G401 (cell line): ENCODE data around the gene ARHGEF2. TPM values are rescaled to one million over a fixed set of nuclear protein-coding genes. Genes with fewer than 3 reads are reported as not detected.
A peak's percentile ranks its signal among the peaks of the same experiment; 100 is the strongest.

Source experiments
- DNase-seq: peaks from one replicate; pipeline ENCODE4 v3.0.0-alpha.2; 2015; ENCODE audit warnings: low spot score
- in situ Hi-C: cut with HindIII; loops from 2 replicates; pipeline ENCODE4 v1.10.0; 2016; ENCODE audit warnings: low sequenced_read_pairs, mixed read lengths
- total RNA-seq: library from RNA; depleted of rRNA; stranded (reverse); fragments of >200 nt; shearing (Covaris generic); gene quantifications from 2 replicates; pipeline ENCODE4 v1.2.3, GENCODE V29; 2014

Gene ARHGEF2
- total RNA-seq, 1 experiment from 2014 or later = 20.3 TPM

DNA sequence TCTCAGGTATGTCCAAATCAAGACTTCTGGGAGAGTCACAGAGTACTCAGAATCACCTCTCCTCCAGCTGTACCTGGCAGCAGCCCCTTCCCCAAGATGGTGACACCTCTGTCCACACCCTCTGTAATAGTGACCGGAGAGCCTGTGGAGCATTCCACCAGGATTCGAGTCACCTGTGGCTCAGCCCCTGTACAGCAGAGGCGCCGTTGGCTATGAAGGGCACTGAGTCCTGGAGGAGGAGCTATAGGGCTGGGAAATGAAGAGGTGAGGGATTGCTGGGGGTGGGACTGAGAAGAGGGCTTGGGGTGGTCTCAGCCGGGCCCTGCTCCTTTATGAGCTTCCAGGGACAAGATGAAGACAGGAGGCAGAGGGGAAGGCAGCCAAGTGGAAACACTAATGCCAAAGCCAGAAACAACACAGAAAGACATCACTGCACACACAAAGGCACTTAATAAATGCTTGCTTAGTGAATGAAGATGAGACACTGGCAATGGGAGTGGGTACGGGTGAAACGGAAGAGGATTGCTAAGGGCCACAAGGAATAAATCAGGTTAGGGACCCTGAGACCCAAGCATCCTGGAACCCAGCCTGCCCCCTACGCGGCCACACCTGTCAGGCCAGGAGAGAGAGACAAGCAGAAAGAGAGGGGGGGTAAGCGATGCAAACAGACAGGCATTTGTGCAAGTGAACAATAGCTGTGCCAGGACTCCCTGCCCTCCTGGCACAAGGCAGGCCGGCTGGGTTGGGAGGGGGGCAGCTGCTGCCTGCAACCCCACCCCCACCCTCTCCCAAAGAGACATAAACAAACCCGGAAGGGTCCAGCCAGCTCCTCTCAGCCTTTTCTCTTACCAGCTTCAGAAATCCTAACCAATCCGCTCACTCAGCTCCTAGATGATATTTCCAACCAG is 3.9 kb downstream of the ARHGEF2 start:
- peak; percentile 98 for DNase-seq
- in situ Hi-C loops = no loop called here

DNA sequence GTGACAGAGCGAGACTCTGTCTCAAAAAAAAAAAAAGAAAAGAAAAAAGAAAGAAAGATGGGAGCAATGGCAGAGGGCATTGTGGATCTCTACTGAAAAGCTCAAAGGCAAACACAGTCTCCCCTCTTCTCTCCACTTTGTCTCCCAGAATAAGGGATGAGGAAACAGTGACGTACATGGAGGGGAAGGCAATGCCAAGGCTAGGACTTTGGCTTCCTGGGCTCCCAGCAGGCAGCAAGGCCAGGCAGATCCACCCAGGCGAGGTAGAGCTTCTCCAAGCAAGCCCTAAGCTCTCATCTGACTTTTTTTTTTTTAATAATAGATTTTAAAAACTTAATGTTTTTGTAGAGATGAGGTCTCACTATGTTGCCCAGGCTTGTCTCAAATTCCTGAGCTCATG is 4.6 kb downstream of the ARHGEF2 start:
- DNase-seq = peak; percentile 87
- in situ Hi-C loops = no loop called here

DNA sequence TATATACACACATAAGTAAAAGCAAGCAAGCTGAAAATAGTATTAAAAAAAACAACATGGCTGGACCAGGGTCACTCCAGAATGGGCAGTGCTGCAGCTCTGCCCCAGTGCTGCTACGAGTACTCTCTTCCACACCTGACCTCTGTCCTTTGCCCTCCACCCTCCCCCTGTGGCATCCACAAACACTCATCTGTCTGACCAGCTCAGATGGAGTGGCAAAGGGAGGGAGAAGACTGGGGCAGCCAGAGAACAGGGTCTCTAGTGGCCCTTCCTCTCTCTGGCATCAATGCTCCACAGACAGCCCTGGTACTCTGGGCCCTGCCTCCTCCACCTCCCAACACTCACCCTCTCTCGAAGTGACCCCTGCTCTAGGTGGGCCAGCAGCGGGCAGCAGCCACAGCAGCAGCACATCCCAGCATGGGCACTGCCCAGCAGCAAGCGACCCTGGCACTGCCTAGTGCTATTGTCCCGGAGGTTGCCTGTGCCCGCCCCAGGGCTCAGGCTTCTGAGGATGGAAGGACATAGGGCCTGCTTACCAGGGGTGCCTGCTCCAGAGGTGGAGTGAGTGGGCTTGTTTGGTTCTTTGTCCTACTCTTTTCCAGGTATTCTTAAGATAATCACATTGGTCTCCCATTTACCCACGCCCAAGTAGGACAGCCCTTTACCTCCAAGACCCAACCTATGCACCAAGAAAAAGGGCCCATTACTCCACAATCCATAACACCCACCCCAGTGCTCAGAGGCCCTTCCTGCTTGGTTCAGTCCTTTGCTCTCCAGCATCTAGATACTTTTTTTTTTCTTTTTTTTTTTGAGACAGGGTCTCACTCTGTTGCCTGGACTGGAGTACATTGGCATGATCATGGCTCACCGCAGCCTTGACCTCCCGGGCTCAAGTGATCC is 6.2 kb downstream of the ARHGEF2 start:
- no peak for DNase-seq
- in situ Hi-C loops = no loop called here

- peak; percentile 83 for DNase-seq
- in situ Hi-C loops = no loop called here
These were observed 7.7 kb downstream of the ARHGEF2 start for GRCh38 chr1:155970531-155971167.

- in situ Hi-C loops = loop anchor here (5.0 kb wide), 1 partner anchor 43 kb away; no protein-coding TSS in a partner anchor
- DNase-seq = no peak
These were observed 9.0 kb downstream of the ARHGEF2 start for GRCh38 chr1:155969377-155969791.

GRCh38 chr1:155968670-155969069 is 9.7 kb downstream of the ARHGEF2 start:
- DNase-seq = no peak
- in situ Hi-C loops = loop anchor here (5.0 kb wide), 1 partner anchor 44 kb away; no protein-coding TSS in a partner anchor

- in situ Hi-C loops = loop anchor here (5.0 kb wide), 1 partner anchor 44 kb away; no protein-coding TSS in a partner anchor
- no peak for DNase-seq
These were observed 10.3 kb downstream of the ARHGEF2 start for GRCh38 chr1:155968051-155968400.

GRCh38 chr1:155967341-155968050 is 10.9 kb downstream of the ARHGEF2 start:
- peak; percentile 62 for DNase-seq
- in situ Hi-C loops = loop anchor here (5.0 kb wide), 1 partner anchor 45 kb away; no protein-coding TSS in a partner anchor

- no peak for DNase-seq
- in situ Hi-C loops = loop anchor here (5.0 kb wide), 1 partner anchor 46 kb away; no protein-coding TSS in a partner anchor
These were observed 11.6 kb downstream of the ARHGEF2 start for GRCh38 chr1:155966750-155967149.

- no peak for DNase-seq
- in situ Hi-C loops = loop anchor here (5.0 kb wide), 1 partner anchor 46 kb away; no protein-coding TSS in a partner anchor
These were observed 12.2 kb downstream of the ARHGEF2 start for GRCh38 chr1:155966135-155966534.

- DNase-seq = no peak
- in situ Hi-C loops = no loop called here
These were observed 14.2 kb downstream of the ARHGEF2 start for GRCh38 chr1:155964193-155964592.

DNA sequence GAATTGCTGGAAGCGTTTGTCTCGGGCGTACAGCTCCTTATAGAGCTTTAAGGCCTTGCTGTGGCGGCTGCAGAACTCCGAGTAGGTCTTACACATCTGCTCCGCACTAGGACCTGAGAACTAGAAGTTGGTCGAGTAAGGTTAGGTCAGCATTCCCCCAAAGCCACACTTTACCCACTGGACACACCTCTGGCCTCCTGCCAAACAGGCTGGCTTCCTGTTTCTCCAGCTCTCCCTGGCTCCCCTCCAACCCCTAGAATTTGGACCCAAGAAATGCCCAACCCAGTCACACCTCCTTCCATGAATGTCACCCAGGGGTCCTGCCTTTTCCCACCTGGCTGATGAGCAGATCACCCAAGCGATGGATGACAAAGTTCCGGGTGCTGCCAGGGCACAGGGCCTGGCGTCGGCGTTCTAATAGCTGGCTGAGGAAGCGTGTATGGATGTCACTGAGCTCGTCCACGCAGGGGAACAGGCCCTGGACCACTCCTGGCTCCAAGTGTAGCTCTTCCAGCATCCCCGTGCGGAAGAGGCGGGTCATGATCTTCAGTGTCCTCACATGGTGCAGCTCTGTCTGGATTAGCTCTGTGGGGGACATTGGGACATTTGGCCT is 15.6 kb downstream of the ARHGEF2 start:
- in situ Hi-C loops = no loop called here
- no peak for DNase-seq

DNA sequence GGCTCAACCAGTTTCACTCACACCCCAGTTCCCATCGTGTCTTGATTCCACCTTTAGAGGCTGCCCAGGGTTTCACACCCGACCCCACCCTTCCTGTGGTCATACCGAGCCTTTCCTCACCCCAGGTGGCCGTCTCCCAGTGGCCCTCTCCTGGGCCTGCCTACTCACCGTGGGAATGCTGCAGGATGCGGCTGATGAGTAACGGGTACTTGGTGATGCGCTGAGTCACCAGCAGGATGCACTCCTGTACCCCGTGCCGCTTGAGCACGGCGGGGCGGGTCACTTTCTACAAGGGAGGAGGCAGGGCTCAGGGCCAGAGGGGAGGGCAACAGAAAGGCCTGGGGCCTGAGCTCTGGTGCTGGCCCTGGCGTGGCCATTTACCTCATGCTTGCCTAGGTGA is 16.4 kb downstream of the ARHGEF2 start:
- peak; percentile 84 for DNase-seq
- in situ Hi-C loops = no loop called here

GRCh38 chr1:155960081-155960745 is 18.1 kb downstream of the ARHGEF2 start:
- no peak for DNase-seq
- in situ Hi-C loops = no loop called here

- in situ Hi-C loops = no loop called here
These were observed 20.9 kb downstream of the ARHGEF2 start for GRCh38 chr1:155957411-155957915.

DNA sequence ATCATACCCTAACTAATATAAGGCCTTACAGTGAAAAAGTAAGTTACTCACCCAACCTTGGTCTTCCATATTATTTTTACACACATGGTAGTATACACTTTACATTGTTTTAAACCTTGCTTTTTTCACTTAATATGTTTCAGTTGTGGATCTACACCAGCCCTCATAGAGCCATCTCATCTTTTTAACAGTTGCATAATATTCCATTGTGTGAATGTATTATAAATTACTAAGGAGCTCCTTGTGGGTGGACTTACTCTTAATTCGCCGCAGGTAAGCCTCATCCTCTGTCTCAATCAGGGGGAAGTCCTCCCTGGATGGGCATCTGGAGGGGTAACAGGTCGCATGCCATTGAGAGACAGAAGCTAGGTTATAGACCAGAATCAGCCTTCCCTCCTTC is 23.7 kb downstream of the ARHGEF2 start:
- in situ Hi-C loops = no loop called here
- no peak for DNase-seq

More at GRCh38 chr1:155957411-155957915, 20.9 kb downstream of the ARHGEF2 start:
- DNase-seq = no peak

DNA sequence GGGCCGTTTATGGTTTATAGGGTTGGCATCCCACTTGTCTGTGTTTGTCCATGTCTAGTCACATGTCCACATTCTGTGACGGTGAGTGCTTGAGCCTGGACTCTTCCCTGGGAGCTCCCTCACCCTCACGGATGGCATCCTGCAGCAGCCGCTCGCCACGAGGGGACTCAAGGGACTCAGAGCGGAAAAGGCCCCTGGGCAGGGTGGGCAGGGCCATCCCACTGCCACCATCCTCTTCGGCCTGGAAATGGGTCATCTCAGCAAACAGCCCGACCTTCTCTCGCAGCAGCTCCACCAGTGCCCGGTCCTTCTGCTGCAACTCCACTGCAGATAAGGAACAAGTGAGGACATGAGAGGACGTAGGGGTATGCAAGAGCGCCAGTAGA is 25.8 kb downstream of the ARHGEF2 start:
- no peak for DNase-seq
- in situ Hi-C loops = no loop called here
